Measurements from ENCODE around the gene HPGDS. TPM values are rescaled to one million over a fixed set of nuclear protein-coding genes. Genes with fewer than 3 reads are reported as not detected.

HPGDS gene
- polyA plus RNA-seq, 1 donor (not counting 4 experiments of a cell fraction or from before 2014, with no cell fraction given), result not detected

DNA sequence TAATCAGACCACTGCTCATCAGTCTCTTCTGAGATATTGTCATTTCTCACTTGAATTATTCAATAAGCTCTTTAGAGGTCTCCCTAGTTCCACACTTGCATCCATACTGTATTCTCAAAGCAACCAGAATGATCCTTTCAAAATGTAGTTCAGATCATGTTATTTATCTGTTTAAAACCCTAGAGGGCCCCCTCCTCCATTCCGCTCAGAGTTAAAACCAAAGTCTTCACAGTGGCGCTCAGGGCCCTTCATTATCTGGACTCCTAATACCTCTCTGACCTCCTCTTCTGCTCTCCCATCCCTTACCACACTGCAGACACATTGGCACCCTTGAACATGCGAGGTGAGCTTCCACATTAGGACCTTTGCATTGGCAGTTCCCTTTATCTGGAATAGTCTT lies 32.7 kb upstream of the HPGDS start:
- dilution Hi-C loops (cut with MboI; ENCODE audit: extremely low pct_ligation_motif_present, low sequenced_read_pairs), result no loop called here
- no peaks in the 10 kb centered on the region for H3K4me1 ChIP-seq (ENCODE audit: control insufficient read depth, extremely low read depth, insufficient read depth, low read length)
- no peaks in the 10 kb centered on the region for H3K79me2 ChIP-seq (ENCODE audit: control insufficient read depth, insufficient read depth, low read length)
- no peak overlapping the region for H3K9ac ChIP-seq (ENCODE audit: control insufficient read depth, extremely low read depth, insufficient read depth, low read length)
- no peak overlapping the region for H2AFZ ChIP-seq (ENCODE audit: control insufficient read depth, low read length)
- FAIRE-seq (no peak), DNase-seq (ENCODE audit: low read depth, low spot score) (no peak)
- H4K20me1 ChIP-seq (ENCODE audit: control insufficient read depth, extremely low read depth, insufficient read depth, low read length), result no peaks in the 10 kb centered on the region
- H3K27ac ChIP-seq (ENCODE audit: control insufficient read depth, insufficient read depth, low read length), result no peak overlapping the region
- H3K9me3 ChIP-seq (ENCODE audit: control insufficient read depth, low read depth, low read length), result no peaks in the 10 kb centered on the region
- TF ChIP-seq, protein P1, sequence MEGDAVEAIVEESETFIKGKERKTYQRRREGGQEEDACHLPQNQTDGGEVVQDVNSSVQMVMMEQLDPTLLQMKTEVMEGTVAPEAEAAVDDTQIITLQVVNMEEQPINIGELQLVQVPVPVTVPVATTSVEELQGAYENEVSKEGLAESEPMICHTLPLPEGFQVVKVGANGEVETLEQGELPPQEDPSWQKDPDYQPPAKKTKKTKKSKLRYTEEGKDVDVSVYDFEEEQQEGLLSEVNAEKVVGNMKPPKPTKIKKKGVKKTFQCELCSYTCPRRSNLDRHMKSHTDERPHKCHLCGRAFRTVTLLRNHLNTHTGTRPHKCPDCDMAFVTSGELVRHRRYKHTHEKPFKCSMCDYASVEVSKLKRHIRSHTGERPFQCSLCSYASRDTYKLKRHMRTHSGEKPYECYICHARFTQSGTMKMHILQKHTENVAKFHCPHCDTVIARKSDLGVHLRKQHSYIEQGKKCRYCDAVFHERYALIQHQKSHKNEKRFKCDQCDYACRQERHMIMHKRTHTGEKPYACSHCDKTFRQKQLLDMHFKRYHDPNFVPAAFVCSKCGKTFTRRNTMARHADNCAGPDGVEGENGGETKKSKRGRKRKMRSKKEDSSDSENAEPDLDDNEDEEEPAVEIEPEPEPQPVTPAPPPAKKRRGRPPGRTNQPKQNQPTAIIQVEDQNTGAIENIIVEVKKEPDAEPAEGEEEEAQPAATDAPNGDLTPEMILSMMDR (optimal IDR thresholded peaks at IDR 0.05 in 1 of 3, IDR thresholded peaks at IDR 0.05 in 1 of 3, conservative IDR thresholded peaks at IDR 0.05 in 1 of 3; ENCODE audit: extremely low read depth in 1 of 3, insufficient read depth in 2 of 3, low read length in 3 of 3), result no peak
- no peak for TF ChIP-seq EZH2 (IDR thresholded peaks at IDR 0.05; ENCODE audit: low read length)
- no peaks in the 10 kb centered on the region for H3K9me1 ChIP-seq (ENCODE audit: control insufficient read depth, extremely low read depth, insufficient read depth, low read length)
- H3K36me3 ChIP-seq (ENCODE audit: control insufficient read depth in 2 of 2, extremely low read depth in 1 of 2, insufficient read depth in 2 of 2, low read length in 2 of 2), result no peaks in the 10 kb centered on the region
- H3K27me3 ChIP-seq (ENCODE audit: control insufficient read depth, extremely low read depth, insufficient read depth, low read length), result no peaks in the 10 kb centered on the region
- no peak overlapping the region for H3K4me3 ChIP-seq (ENCODE audit: control insufficient read depth in 2 of 3, extremely low read depth in 1 of 3, insufficient read depth in 2 of 3, low read depth in 1 of 3, low read length in 3 of 3)
- no peak overlapping the region for H3K4me2 ChIP-seq (ENCODE audit: control insufficient read depth, extremely low read depth, insufficient read depth, low read depth, low read length)

- Histone ChIP-seq H3K4me1 (ENCODE audit: control insufficient read depth, extremely low read depth, insufficient read depth, low read length) (no peaks in the 10 kb centered on the region), H3K4me3 (ENCODE audit: control insufficient read depth in 2 of 3, extremely low read depth in 1 of 3, insufficient read depth in 2 of 3, low read depth in 1 of 3, low read length in 3 of 3) (no peak overlapping the region), H3K27ac (ENCODE audit: control insufficient read depth, insufficient read depth, low read length) (no peak overlapping the region), H3K36me3 (ENCODE audit: control insufficient read depth in 2 of 2, extremely low read depth in 1 of 2, insufficient read depth in 2 of 2, low read length in 2 of 2) (no peaks in the 10 kb centered on the region), H3K9ac (ENCODE audit: control insufficient read depth, extremely low read depth, insufficient read depth, low read length) (no peak overlapping the region), H3K27me3 (ENCODE audit: control insufficient read depth, extremely low read depth, insufficient read depth, low read length) (no peaks in the 10 kb centered on the region), H3K9me1 (ENCODE audit: control insufficient read depth, extremely low read depth, insufficient read depth, low read length) (no peaks in the 10 kb centered on the region), H3K79me2 (ENCODE audit: control insufficient read depth, insufficient read depth, low read length) (no peaks in the 10 kb centered on the region), H2AFZ (ENCODE audit: control insufficient read depth, low read length) (no peak overlapping the region), H3K9me3 (ENCODE audit: control insufficient read depth, low read depth, low read length) (no peaks in the 10 kb centered on the region), H4K20me1 (ENCODE audit: control insufficient read depth, extremely low read depth, insufficient read depth, low read length) (no peaks in the 10 kb centered on the region), H3K4me2 (ENCODE audit: control insufficient read depth, extremely low read depth, insufficient read depth, low read depth, low read length) (no peak overlapping the region)
- DNase-seq (ENCODE audit: low read depth, low spot score) (no peak), FAIRE-seq (no peak)
- dilution Hi-C loops (cut with MboI; ENCODE audit: extremely low pct_ligation_motif_present, low sequenced_read_pairs), result no loop called here
- TF ChIP-seq, protein P1 (optimal IDR thresholded peaks at IDR 0.05 in 1 of 3, IDR thresholded peaks at IDR 0.05 in 1 of 3, conservative IDR thresholded peaks at IDR 0.05 in 1 of 3; ENCODE audit: extremely low read depth in 1 of 3, insufficient read depth in 2 of 3, low read length in 3 of 3), result no peak
- no peak for TF ChIP-seq EZH2 (IDR thresholded peaks at IDR 0.05; ENCODE audit: low read length)
Observed at GRCh38 chr4:94373752-94374151, 31.1 kb upstream of the HPGDS start.

Measured in keratinocyte (primary cell).